ENCODE measurements around the gene SCRT2. TPM values are rescaled to one million over a fixed set of nuclear protein-coding genes. Genes with fewer than 3 reads are reported as not detected.

SCRT2 gene
- total RNA-seq, 1 donor from 2014 or later, result not detected

- H3K4me3 Mint-ChIP-seq, result no peak overlapping the region
- intact Hi-C loops (cut with micrococcal nuclease), result no loop called here
- POLR2A ChIA-PET, result no interaction called here
- no peaks in the 10 kb centered on the region for H3K36me3 Mint-ChIP-seq (ENCODE audit: low read depth)
- H3K27ac Mint-ChIP-seq, result no peak overlapping the region
- no peaks in the 10 kb centered on the region for H3K4me1 Mint-ChIP-seq
- peaks cover 15% of the 10 kb centered on the region for H3K27me3 Mint-ChIP-seq
- no peak for TF ChIP-seq CTCF (IDR thresholded peaks at IDR 0.05)
- CTCF ChIA-PET, result no interaction called here
- DNase-seq, result no peak
- H3K9me3 Mint-ChIP-seq, result no peaks in the 10 kb centered on the region
- no peak for ATAC-seq (ENCODE audit: low read depth)
Observed at GRCh38 chr20:701401-702129, 26.0 kb upstream of the SCRT2 start.

GRCh38 chr20:699811-700338 is 24.3 kb upstream of the SCRT2 start:
- ChIA-PET CTCF (no interaction called here), POLR2A (no interaction called here)
- DNase-seq (no peak), ATAC-seq (ENCODE audit: low read depth) (no peak)
- Mint-ChIP-seq H3K9me3 (no peaks in the 10 kb centered on the region), H3K27me3 (peaks cover 17% of the 10 kb centered on the region), H3K27ac (no peak overlapping the region), H3K36me3 (ENCODE audit: low read depth) (no peaks in the 10 kb centered on the region), H3K4me3 (no peak overlapping the region), H3K4me1 (no peaks in the 10 kb centered on the region)
- intact Hi-C loops (cut with micrococcal nuclease), result no loop called here
- no peak for TF ChIP-seq CTCF (IDR thresholded peaks at IDR 0.05)

GRCh38 chr20:699342-699741 is 23.7 kb upstream of the SCRT2 start:
- POLR2A ChIA-PET, result no interaction called here
- H3K27me3 Mint-ChIP-seq, result peaks cover 17% of the 10 kb centered on the region
- no peak overlapping the region for H3K27ac Mint-ChIP-seq
- no peaks in the 10 kb centered on the region for H3K9me3 Mint-ChIP-seq
- no peaks in the 10 kb centered on the region for H3K36me3 Mint-ChIP-seq (ENCODE audit: low read depth)
- H3K4me3 Mint-ChIP-seq, result no peak overlapping the region
- no peak for ATAC-seq (ENCODE audit: low read depth)
- intact Hi-C loops (cut with micrococcal nuclease), result no loop called here
- H3K4me1 Mint-ChIP-seq, result no peaks in the 10 kb centered on the region
- CTCF ChIA-PET, result no interaction called here
- no peak for TF ChIP-seq CTCF (IDR thresholded peaks at IDR 0.05)
- no peak for DNase-seq

GRCh38 chr20:698276-698675 is 22.7 kb upstream of the SCRT2 start:
- DNase-seq (no peak), ATAC-seq (ENCODE audit: low read depth) (no peak)
- peaks cover 18% of the 10 kb centered on the region for H3K27me3 Mint-ChIP-seq
- no peaks in the 10 kb centered on the region for H3K36me3 Mint-ChIP-seq (ENCODE audit: low read depth)
- ChIA-PET POLR2A (no interaction called here), CTCF (no interaction called here)
- H3K9me3 Mint-ChIP-seq, result no peaks in the 10 kb centered on the region
- H3K27ac Mint-ChIP-seq, result no peak overlapping the region
- intact Hi-C loops (cut with micrococcal nuclease), result no loop called here
- no peak for TF ChIP-seq CTCF (IDR thresholded peaks at IDR 0.05)
- no peaks in the 10 kb centered on the region for H3K4me1 Mint-ChIP-seq
- no peak overlapping the region for H3K4me3 Mint-ChIP-seq

GRCh38 chr20:697826-698225 is 22.2 kb upstream of the SCRT2 start:
- TF ChIP-seq CTCF (IDR thresholded peaks at IDR 0.05), result no peak
- DNase-seq (no peak), ATAC-seq (ENCODE audit: low read depth) (no peak)
- Mint-ChIP-seq H3K4me3 (no peak overlapping the region), H3K9me3 (no peaks in the 10 kb centered on the region), H3K27ac (no peak overlapping the region), H3K4me1 (no peaks in the 10 kb centered on the region), H3K36me3 (ENCODE audit: low read depth) (no peaks in the 10 kb centered on the region), H3K27me3 (peaks cover 18% of the 10 kb centered on the region)
- intact Hi-C loops (cut with micrococcal nuclease), result no loop called here
- CTCF ChIA-PET, result no interaction called here
- POLR2A ChIA-PET, result no interaction called here

Measured in activated B cell treated with CpG ODN at 0.5 μM for 24 hours (primary cell).